Liver (tissue), 9 donors: ENCODE results near the gene DENND4C. TPM values are rescaled to one million over a fixed set of nuclear protein-coding genes. Genes with fewer than 3 reads are reported as not detected.

Experiments
- DNase-seq: peaks from one replicate; pipeline ENCODE4 v3.0.0-alpha.2; 2017; ENCODE audit warnings: low spot score
- H3K27ac ChIP-seq, 2 donors: one replicate each; pipeline ENCODE4 v1.7.0; 2013; ENCODE audit warnings: inconsistent platforms in 2 of 2, low read length in 2 of 2, control low read depth in 1 of 2, low read depth in 1 of 2, mild to moderate bottlenecking in 1 of 2
- H3K27me3 ChIP-seq, 4 donors: one replicate each; pipeline versions ENCODE4 v1.6.1 to v1.7.0; 2013; ENCODE audit warnings: low read length in 3 of 4, inconsistent platforms in 1 of 4, mild to moderate bottlenecking in 1 of 4, moderate library complexity in 1 of 4; ENCODE audit not compliant: control insufficient read depth in 4 of 4, insufficient read depth in 4 of 4
- H3K36me3 ChIP-seq, 4 donors: one replicate each; pipeline versions ENCODE4 v1.6.1 to v1.7.0; 2013; ENCODE audit warnings: low read length in 3 of 4, mild to moderate bottlenecking in 3 of 4, low read depth in 1 of 4, moderate library complexity in 1 of 4; ENCODE audit not compliant: control insufficient read depth in 4 of 4, insufficient read depth in 3 of 4
- H3K4me1 ChIP-seq, 4 donors: one replicate each; pipeline versions ENCODE4 v1.6.1 to v1.7.0; 2013; ENCODE audit warnings: low read length in 3 of 4, mild to moderate bottlenecking in 3 of 4, moderate library complexity in 1 of 4; ENCODE audit not compliant: control insufficient read depth in 4 of 4, insufficient read depth in 4 of 4
- H3K4me3 ChIP-seq, 3 donors: one replicate each; pipeline versions ENCODE4 v1.6.1 to v1.7.0; 2013; ENCODE audit warnings: low read length in 3 of 3, control low read depth in 1 of 3, low read depth in 1 of 3, mild to moderate bottlenecking in 1 of 3
- H3K9ac ChIP-seq, 2 donors: one replicate each; pipeline ENCODE4 v1.7.0; 2013; ENCODE audit warnings: low read length in 2 of 2, mild to moderate bottlenecking in 2 of 2, moderate library complexity in 2 of 2, control low read depth in 1 of 2, low read depth in 1 of 2
- H3K9me3 ChIP-seq, 4 donors: one replicate each; pipeline versions ENCODE4 v1.6.1 to v1.7.0; 2013; ENCODE audit warnings: low read length in 3 of 4; ENCODE audit not compliant: control insufficient read depth in 4 of 4
- FOXA2 ChIP-seq: IDR thresholded peaks from 2 replicates; pipeline ENCODE4 v1.6.1; 2016; ENCODE audit warnings: antibody characterized with exemption
- GABPA ChIP-seq, 2 donors: IDR thresholded peaks in 1 of 2; conservative IDR thresholded peaks in 1 of 2; 2 replicates each; pipeline ENCODE4 v1.6.1; 2016; ENCODE audit warnings: antibody characterized with exemption in 2 of 2, mild to moderate bottlenecking in 1 of 2, moderate library complexity in 1 of 2
- HNF4G ChIP-seq: IDR thresholded peaks from 2 replicates; pipeline ENCODE4 v1.6.1; 2016; ENCODE audit warnings: antibody characterized with exemption
- JUND ChIP-seq, 2 donors: IDR thresholded peaks; 2 replicates each; pipeline ENCODE4 v1.6.1; 2016; ENCODE audit warnings: antibody characterized with exemption in 2 of 2
- MAX ChIP-seq: IDR thresholded peaks from 2 replicates; pipeline ENCODE4 v1.6.1; 2016; ENCODE audit warnings: antibody characterized with exemption
- NR2F2 ChIP-seq: IDR thresholded peaks from 2 replicates; pipeline ENCODE4 v1.6.1; 2016; ENCODE audit warnings: antibody characterized with exemption
- REST ChIP-seq: IDR thresholded peaks from 2 replicates; pipeline ENCODE4 v1.6.1; 2016; ENCODE audit warnings: antibody characterized with exemption, mild to moderate bottlenecking
- RXRA ChIP-seq, 2 donors: IDR thresholded peaks; 2 replicates each; pipeline ENCODE4 v1.6.1; 2017 to 2018; ENCODE audit warnings: antibody characterized with exemption in 2 of 2, mild to moderate bottlenecking in 1 of 2
- TAF1 ChIP-seq: conservative IDR thresholded peaks from 2 replicates; pipeline ENCODE4 v1.6.1; 2016; ENCODE audit warnings: antibody characterized with exemption, mild to moderate bottlenecking
- YY1 ChIP-seq: IDR thresholded peaks from 2 replicates; pipeline ENCODE4 v1.6.1; 2016; ENCODE audit warnings: antibody characterized with exemption, mild to moderate bottlenecking
- ZBTB33 ChIP-seq: IDR thresholded peaks from 2 replicates; pipeline ENCODE4 v1.6.1; 2016; ENCODE audit warnings: antibody characterized with exemption
- WGBS: extraction: QIAGEN DNeasy Blood & Tissue Kit; methylation state at CpG from one replicate; pipeline ENCODE4 v1.1.7; 2013; 5-methylcytosine and 5-hydroxymethylcytosine counted together
- polyA plus RNA-seq, 2 donors: library from polyadenylated mRNA; stranded (reverse) in 1 of 2; unstranded in 1 of 2; fragments of 200-250 nt in 1 of 2; fragments of >200 nt in 1 of 2; fragmentation: Nextera tagmentation in 1 of 2; extraction: Ambion mirVana in 1 of 2; gene quantifications; one replicate each; pipeline versions ENCODE4 v1.2.1 to v1.2.3, GENCODE V29; 2013 to 2015
- total RNA-seq, 2 donors: library from RNA; depleted of rRNA; stranded (reverse); fragments of >200 nt; gene quantifications; one replicate each; pipeline ENCODE4 v1.2.3, GENCODE V29; 2014
- TF ChIP-seq, protein P1 (sequence below): IDR thresholded peaks from 2 replicates; pipeline ENCODE4 v1.6.1; 2016; ENCODE audit warnings: antibody characterized with exemption
- donor health status: healthy.
- donor health status: healthy.
- donor health status: healthy.
- donor health status: healthy.
- donor health status: healthy.

The DENND4C gene
- total and polyA plus RNA-seq, 4 donors = 6.9 to 54.9 (median 14.8) TPM

GRCh38 chr9:19271081-19271480, 40.6 kb downstream of the DENND4C start:
- no peak overlapping the region for H3K9ac ChIP-seq
- DNase-seq = no peak

DNA sequence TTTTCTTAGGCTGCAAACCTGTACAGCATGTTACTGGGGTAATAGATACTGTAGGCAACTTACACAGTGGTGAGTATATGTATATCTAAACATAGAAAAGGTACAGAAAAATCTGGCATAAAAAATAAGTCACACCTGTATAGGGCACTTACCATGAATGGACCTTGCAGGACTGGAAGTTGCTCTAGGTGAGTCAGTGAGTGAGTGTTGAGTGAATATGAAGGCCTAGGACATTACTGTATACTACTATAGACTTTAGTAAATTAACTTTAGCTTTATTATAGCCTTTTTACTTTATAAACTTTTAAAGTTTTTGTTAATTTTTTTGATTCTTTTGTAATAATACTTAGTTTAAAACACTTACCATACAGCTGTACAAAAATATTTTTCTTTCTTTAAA, 51.3 kb downstream of the DENND4C start:
- Histone ChIP-seq H3K27me3 (no peaks in the 10 kb centered on the region), H3K9ac (no peak overlapping the region), H3K4me1 (no peaks in the 10 kb centered on the region), H3K27ac (no peak overlapping the region), H3K4me3 (no peak overlapping the region), H3K36me3 (no peaks in the 10 kb centered on the region), H3K9me3 (no peaks in the 10 kb centered on the region)
- no peak for TF ChIP-seq FOXA2
- no peak for TF ChIP-seq MAX
- TF ChIP-seq, protein P1, sequence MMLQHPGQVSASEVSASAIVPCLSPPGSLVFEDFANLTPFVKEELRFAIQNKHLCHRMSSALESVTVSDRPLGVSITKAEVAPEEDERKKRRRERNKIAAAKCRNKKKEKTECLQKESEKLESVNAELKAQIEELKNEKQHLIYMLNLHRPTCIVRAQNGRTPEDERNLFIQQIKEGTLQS = no peak
- no peak for TF ChIP-seq HNF4G
- TF ChIP-seq GABPA (IDR thresholded peaks at IDR 0.05 in 1 of 2, conservative IDR thresholded peaks at IDR 0.05 in 1 of 2) = no peak
- TF ChIP-seq NR2F2 = no peak
- no peak for TF ChIP-seq ZBTB33
- TF ChIP-seq YY1 = no peak
- TF ChIP-seq RXRA (IDR thresholded peaks at IDR 0.05) = no peak
- TF ChIP-seq TAF1 = no peak
- TF ChIP-seq JUND (IDR thresholded peaks at IDR 0.05) = no peak
- no peak for TF ChIP-seq REST
- no peak for DNase-seq

More at GRCh38 chr9:19271081-19271480, 40.6 kb downstream of the DENND4C start:
- TF ChIP-seq NR2F2 (no peak), FOXA2 (no peak)
- no peak overlapping the region for H3K4me3 ChIP-seq
- WGBS = 98% methylated on average over 4 of the region's 4 CpGs
- H3K9me3 ChIP-seq = peaks cover 0 to 2% (median 0%) of the 10 kb centered on the region in 4 donors
- no peaks in the 10 kb centered on the region for H3K4me1 ChIP-seq
- no peaks in the 10 kb centered on the region for H3K27me3 ChIP-seq
- H3K27ac ChIP-seq = no peak overlapping the region
- H3K36me3 ChIP-seq = peaks cover 0 to 3% (median under 1%) of the 10 kb centered on the region in 4 donors
